H1 (cell line): ENCODE data around the gene ITPR3. TPM values are rescaled to one million over a fixed set of nuclear protein-coding genes. Genes with fewer than 3 reads are reported as not detected.

Source experiments
- CTCF ChIA-PET: fragments of 300-600 bp; sonication (Branson Sonifier 250); formaldehyde crosslinking; loops from one replicate; lab custom pipeline; 2021; ENCODE audit not compliant: partially characterized antibody; lab: Charles Lee
- POLR2A ChIA-PET: fragments of 300-600 bp; sonication (Branson Sonifier 250); formaldehyde crosslinking; loops from one replicate; lab custom pipeline; 2021; ENCODE audit warnings: inconsistent platforms; ENCODE audit not compliant: partially characterized antibody; lab: Charles Lee
- DNase-seq, 2 experiments: peaks; one replicate each; pipeline versions ENCODE4 v3.0.0 to v3.0.0-alpha.2; 2010 to 2022; ENCODE audit warnings: low spot score in 2 of 2, low read depth in 1 of 2, mixed read lengths in 1 of 2
- FAIRE-seq: peaks from 2 replicates; lab custom pipeline; 2011; peaks lifted over from hg19 to GRCh38; lab: Jason Lieb, UNC
- H2AFZ ChIP-seq: 2 replicates; pipeline ENCODE4 v1.8.1; 2012; ENCODE audit warnings: low read length, inconsistent platforms
- H2AK5ac ChIP-seq: 2 replicates; pipeline ENCODE4 v1.6.1; 2013; ENCODE audit warnings: low read depth, low read length
- H2BK120ac ChIP-seq: replicated peaks from 2 replicates; pipeline ENCODE3; 2013; ENCODE audit warnings: low read depth, low read length, inconsistent platforms
- H2BK12ac ChIP-seq: 2 replicates; pipeline ENCODE4 v1.6.1; 2013; ENCODE audit warnings: low read depth, low read length
- H2BK15ac ChIP-seq: 2 replicates; pipeline ENCODE4 v1.6.1; 2013; ENCODE audit warnings: low read length
- H2BK20ac ChIP-seq: 2 replicates; pipeline ENCODE4 v1.6.1; 2013; ENCODE audit warnings: low read length
- H2BK5ac ChIP-seq: 2 replicates; pipeline ENCODE4 v1.6.1; 2013; ENCODE audit warnings: low read depth, low read length
- H3K14ac ChIP-seq: 2 replicates; pipeline ENCODE4 v1.6.1; 2013; ENCODE audit warnings: inconsistent platforms; ENCODE audit not compliant: insufficient read length
- H3K18ac ChIP-seq: 2 replicates; pipeline ENCODE4 v1.6.1; 2013; ENCODE audit warnings: low read length; ENCODE audit errors: extremely low read depth
- H3K23ac ChIP-seq: 2 replicates; pipeline ENCODE4 v1.6.1; 2013; ENCODE audit warnings: inconsistent platforms; ENCODE audit not compliant: insufficient read length
- H3K23me2 ChIP-seq: 2 replicates; pipeline ENCODE4 v1.6.1; 2013; ENCODE audit warnings: low read depth, low read length
- H3K27ac ChIP-seq: 2 replicates; pipeline ENCODE4 v1.6.1; 2011; ENCODE audit warnings: low read depth, low read length, inconsistent platforms
- H3K27me3 ChIP-seq, 4 experiments: replicated peaks in 1 of 4; 1 replicate in 1 of 4; 2 replicates in 3 of 4; pipeline versions ENCODE4 v1.6.1 to v1.8.1; 2011 to 2013; ENCODE audit warnings: low read length in 3 of 4, mild to moderate bottlenecking in 3 of 4, inconsistent platforms in 2 of 4, mixed read lengths in 2 of 4, moderate library complexity in 1 of 4; ENCODE audit not compliant: control insufficient read depth in 3 of 4, insufficient read depth in 3 of 4; ENCODE audit errors: extremely low read depth in 1 of 4
- H3K36me3 ChIP-seq, 4 experiments: 2 replicates each; pipeline versions ENCODE4 v1.6.1 to v1.8.1; 2011 to 2013; ENCODE audit warnings: mild to moderate bottlenecking in 4 of 4, low read length in 3 of 4, moderate library complexity in 2 of 4, control low read depth in 1 of 4, inconsistent platforms in 1 of 4; ENCODE audit not compliant: insufficient read depth in 4 of 4, control insufficient read depth in 2 of 4
- H3K4ac ChIP-seq: replicated peaks from 2 replicates; pipeline ENCODE3; 2013; ENCODE audit warnings: low read length, low read depth, mixed read lengths, inconsistent platforms; ENCODE audit not compliant: insufficient read length
- H3K4me1 ChIP-seq, 4 experiments: replicated peaks in 1 of 4; 1 replicate in 1 of 4; 2 replicates in 3 of 4; pipeline versions ENCODE4 v1.6.1 to v1.8.1; 2011 to 2013; ENCODE audit warnings: low read length in 3 of 4, inconsistent platforms in 2 of 4, mixed read lengths in 1 of 4; ENCODE audit not compliant: insufficient read depth in 4 of 4, control insufficient read depth in 3 of 4
- H3K4me2 ChIP-seq, 2 experiments: 2 replicates each; pipeline versions ENCODE4 v1.6.1 to v1.8.1; 2011 to 2013; ENCODE audit warnings: low read depth in 2 of 2, low read length in 2 of 2, control low read depth in 1 of 2, inconsistent platforms in 1 of 2, mild to moderate bottlenecking in 1 of 2; ENCODE audit not compliant: insufficient read depth in 1 of 2
- H3K4me3 ChIP-seq, 4 experiments: fragments of 200-600, 300-600 bp in 1 of 4; sonication (generic), shearing (Covaris generic), sonication (Bioruptor Twin) in 1 of 4; 2 replicates each; pipeline versions ENCODE4 v1.5.1 to v1.8.1; 2011 to 2016; ENCODE audit warnings: low read length in 4 of 4, low read depth in 3 of 4, control low read depth in 2 of 4, inconsistent platforms in 2 of 4, mild to moderate bottlenecking in 2 of 4, mixed read lengths in 1 of 4, moderate library complexity in 1 of 4; ENCODE audit not compliant: insufficient read depth in 2 of 4; ENCODE audit errors: extremely low read depth in 1 of 4
- H3K56ac ChIP-seq: replicated peaks from 2 replicates; pipeline ENCODE3; 2013; ENCODE audit warnings: low read depth, mild to moderate bottlenecking, mixed read lengths, low read length, inconsistent platforms; ENCODE audit not compliant: insufficient read length
- H3K79me1 ChIP-seq: 2 replicates; pipeline ENCODE4 v1.6.1; 2013; ENCODE audit warnings: low read depth, low read length, control low read depth
- H3K79me2 ChIP-seq, 2 experiments: 2 replicates each; pipeline versions ENCODE4 v1.6.1 to v1.8.1; 2012 to 2013; ENCODE audit warnings: low read length in 2 of 2, mild to moderate bottlenecking in 2 of 2, inconsistent platforms in 1 of 2; ENCODE audit not compliant: insufficient read depth in 2 of 2, control insufficient read depth in 1 of 2
- H3K9ac ChIP-seq, 4 experiments: replicated peaks in 1 of 4; 1 replicate in 1 of 4; 2 replicates in 3 of 4; pipeline versions ENCODE4 v1.6.1 to v1.8.1; 2011 to 2013; ENCODE audit warnings: low read depth in 3 of 4, low read length in 3 of 4, control low read depth in 2 of 4, mild to moderate bottlenecking in 2 of 4, moderate library complexity in 2 of 4, inconsistent platforms in 1 of 4; ENCODE audit errors: extremely low read depth in 1 of 4
- H3K9me3 ChIP-seq, 2 experiments: 2 replicates each; pipeline versions ENCODE4 v1.6.1 to v1.8.1; 2012 to 2013; ENCODE audit warnings: mild to moderate bottlenecking in 2 of 2, moderate library complexity in 2 of 2, control low read depth in 1 of 2, inconsistent platforms in 1 of 2, low read depth in 1 of 2, low read length in 1 of 2, mixed read lengths in 1 of 2; ENCODE audit not compliant: insufficient read depth in 2 of 2
- H4K20me1 ChIP-seq, 2 experiments: replicated peaks in 1 of 2; 2 replicates each; pipeline versions ENCODE3 to v1.8.1; 2011 to 2013; ENCODE audit warnings: inconsistent platforms in 2 of 2, low read length in 2 of 2, mild to moderate bottlenecking in 1 of 2; ENCODE audit not compliant: insufficient read depth in 2 of 2, control insufficient read depth in 1 of 2
- H4K5ac ChIP-seq: 2 replicates; pipeline ENCODE4 v1.6.1; 2013; ENCODE audit warnings: low read length, low read depth, mixed read lengths, inconsistent platforms; ENCODE audit not compliant: insufficient read length
- H4K8ac ChIP-seq: 2 replicates; pipeline ENCODE4 v1.8.0; 2013; ENCODE audit warnings: mild to moderate bottlenecking, moderate library complexity, low read length, inconsistent platforms; ENCODE audit not compliant: insufficient read depth; ENCODE audit errors: extremely low read depth
- H4K91ac ChIP-seq: replicated peaks from 2 replicates; pipeline ENCODE3; 2013; ENCODE audit warnings: low read length, mixed read lengths, inconsistent platforms; ENCODE audit not compliant: insufficient read length
- ATF2 ChIP-seq: IDR thresholded peaks from 2 replicates; pipeline ENCODE4 v1.6.1; 2012; ENCODE audit warnings: low read length, inconsistent platforms
- CHD2 ChIP-seq: IDR thresholded peaks from 2 replicates; pipeline ENCODE4 v1.6.1; 2012; ENCODE audit warnings: low read length, improper control_type of control experiment
- CTBP2 ChIP-seq: IDR thresholded peaks from 2 replicates; pipeline ENCODE4 v1.7.0; 2011; ENCODE audit warnings: borderline replicate concordance, mild to moderate bottlenecking, moderate library complexity, mixed read lengths, low read length; ENCODE audit not compliant: insufficient read depth, insufficient read length
- EZH2 ChIP-seq: fragments of 200-600 bp; sonication (generic); IDR thresholded peaks from 2 replicates; pipeline ENCODE4 v1.7.1; 2012; ENCODE audit warnings: low read depth, mild to moderate bottlenecking, moderate library complexity, low read length, inconsistent platforms; ENCODE audit not compliant: severe bottlenecking
- HDAC6 ChIP-seq: IDR thresholded peaks from one replicate; pipeline ENCODE4 v1.7.1; 2012; ENCODE audit warnings: low read depth, mild to moderate bottlenecking, inconsistent platforms, low read length, moderate library complexity
- JUN ChIP-seq: IDR thresholded peaks from 2 replicates; pipeline ENCODE4 v1.6.1; 2011; ENCODE audit warnings: low read depth, mild to moderate bottlenecking, improper control_type of control experiment, low read length
- KDM4A ChIP-seq: IDR thresholded peaks from one replicate; pipeline ENCODE4 v1.7.1; 2012; ENCODE audit warnings: low read depth, mild to moderate bottlenecking, moderate library complexity, low read length, inconsistent platforms; ENCODE audit not compliant: severe bottlenecking
- SAP30 ChIP-seq: fragments of 300-600 bp; sonication (generic); IDR thresholded peaks from 2 replicates; pipeline ENCODE4 v1.7.1; 2012; ENCODE audit warnings: low read length, moderate library complexity, mild to moderate bottlenecking, inconsistent platforms; ENCODE audit not compliant: insufficient read depth, insufficient replicate concordance
- YY1 ChIP-seq: IDR thresholded peaks from 2 replicates; pipeline ENCODE4 v1.6.1; 2011; ENCODE audit warnings: low read depth, mild to moderate bottlenecking, low read length
- ZNF274 ChIP-seq: IDR thresholded peaks from 2 replicates; pipeline ENCODE4 v1.7.0; 2012; ENCODE audit warnings: low read length, borderline replicate concordance; ENCODE audit errors: extremely low read depth
- WGBS, 2 experiments: shearing (Covaris generic) in 1 of 2; methylation state at CpG; one replicate each; pipeline versions ENCODE4 v1.1.6 to v1.1.7; 2013 to 2015; ENCODE audit warnings: low lambda C conversion rate in 2 of 2, mixed read lengths in 2 of 2, inconsistent platforms in 1 of 2, low coverage in 1 of 2, missing lambda C conversion rate in 1 of 2; ENCODE audit not compliant: insufficient replicate concordance in 2 of 2, insufficient coverage in 1 of 2, insufficient read length in 1 of 2; ENCODE audit errors: extremely low coverage in 1 of 2, missing lambda C conversion rate in 1 of 2; 5-methylcytosine and 5-hydroxymethylcytosine counted together
- polyA plus RNA-seq, 7 experiments: library from polyadenylated mRNA; depleted of rRNA in 3 of 7; stranded (reverse) in 5 of 7; unstranded in 2 of 7; fragments of >200 nt in 5 of 7; fragments of 200-250 nt in 2 of 7; gene quantifications; 1 replicate in 5 of 7; 2 replicates in 1 of 7; 4 replicates in 1 of 7; pipeline versions ENCODE4 v1.2.1 to v1.2.3, GENCODE V29; 2011 to 2013; ENCODE audit warnings: missing spikeins in 2 of 7, mixed read lengths in 2 of 7
- total RNA-seq: library from RNA; stranded (reverse); fragmentation: NEBNext Ultra II Directional; extraction: Animal tissue kit (Norgen Biotek cat#: 25700); gene quantifications from 2 replicates; pipeline ENCODE4 v1.2.1, GENCODE V29; 2021

The ITPR3 gene
- total and polyA plus RNA-seq, 2 of the 8 experiments (the other 6 are each of a cell fraction or from before 2014, with no cell fraction given) = 29.1 to 45.7 TPM

GRCh38 chr6:33732817-33733708, 111.9 kb downstream of the ITPR3 start:
- 89% methylated on average over 13 of the region's 13 CpGs; no CpG with 5 or more reads in 1 of the 2 experiments for WGBS, 2 experiments
- Histone ChIP-seq H4K91ac (no peak overlapping the region), H3K4me1 (no peaks in the 10 kb centered on the region), H3K23ac (no peak overlapping the region), H2BK20ac (no peak overlapping the region), H4K8ac (no peak overlapping the region; the same call in 1 of the 2 replicates), H3K27me3 (peaks cover 0 to 5% (median 0%) of the 10 kb centered on the region in 4 experiments; a peak in 3 of 7 replicates), H3K4me2 (no peak overlapping the region), H3K27ac (no peak overlapping the region), H3K14ac (no peak overlapping the region), H3K36me3 (no peaks in the 10 kb centered on the region), H3K56ac (no peak overlapping the region), H2AK5ac (no peak overlapping the region), H2BK120ac (no peak overlapping the region), H3K9me3 (no peaks in the 10 kb centered on the region), H3K18ac (no peak overlapping the region), H4K20me1 (no peaks in the 10 kb centered on the region), H2BK5ac (no peak overlapping the region), H3K4ac (no peak overlapping the region), H3K23me2 (no peaks in the 10 kb centered on the region), H3K9ac (no peak overlapping the region), H3K79me2 (no peaks in the 10 kb centered on the region), H3K4me3 (no peak overlapping the region), H3K79me1 (no peaks in the 10 kb centered on the region), H2BK15ac (no peak overlapping the region), H2BK12ac (no peak overlapping the region), H2AFZ (no peak overlapping the region), H4K5ac (no peak overlapping the region)
- CTCF ChIA-PET = interaction anchor here (1.0 to 2.6 kb wide), 7 partner anchors 10 to 431 kb away, joined by 3 to 10 read pairs (median 3); partner anchors contain the start of gene GRM4
- DNase-seq (no peak), FAIRE-seq (no peak)
- POLR2A ChIA-PET = no interaction called here
- no peak for TF ChIP-seq KDM4A
- TF ChIP-seq EZH2 = no peak
- no peak for TF ChIP-seq CTBP2
- TF ChIP-seq JUN = no peak
- no peak for TF ChIP-seq CHD2
- TF ChIP-seq YY1 = no peak
- TF ChIP-seq ATF2 = no peak
- TF ChIP-seq ZNF274 = no peak
- TF ChIP-seq SAP30 = no peak
- TF ChIP-seq HDAC6 = no peak
